DOHH2 (cell line): ENCODE data around the gene C1orf226.

Experiments used
- H3F3A ChIP-seq: fragments of 200-600 bp; sonication (generic), shearing (Covaris generic); 2 replicates; pipeline ENCODE4 v1.6.0; 2016; ENCODE audit warnings: antibody characterized with exemption, mild to moderate bottlenecking; ENCODE audit not compliant: control insufficient read depth, insufficient read depth
- H3K27ac ChIP-seq: fragments of 200-600 bp; sonication (generic); 2 replicates; pipeline ENCODE4 v1.5.1; 2014; ENCODE audit warnings: low read depth, mild to moderate bottlenecking, low read length, moderate library complexity
- H3K27me3 ChIP-seq: fragments of 200-600 bp; sonication (generic); 2 replicates; pipeline ENCODE4 v1.6.1; 2014; ENCODE audit warnings: mild to moderate bottlenecking, low read length, mixed read lengths; ENCODE audit not compliant: control insufficient read depth
- H3K36me3 ChIP-seq: fragments of 200-600 bp; sonication (generic); 2 replicates; pipeline ENCODE4 v1.6.1; 2014; ENCODE audit warnings: mild to moderate bottlenecking, low read length, moderate library complexity, mixed read lengths; ENCODE audit not compliant: control insufficient read depth
- H3K4me1 ChIP-seq: fragments of 200-600 bp; sonication (generic); 2 replicates; pipeline ENCODE4 v1.6.1; 2014; ENCODE audit warnings: mild to moderate bottlenecking, low read length, mixed read lengths; ENCODE audit not compliant: control insufficient read depth
- H3K4me2 ChIP-seq: fragments of 200-600 bp; sonication (generic); 2 replicates; pipeline ENCODE4 v1.6.0; 2014; ENCODE audit warnings: mild to moderate bottlenecking, low read length, moderate library complexity
- H3K4me3 ChIP-seq: fragments of 200-600 bp; sonication (generic); 2 replicates; pipeline ENCODE4 v1.5.1; 2014; ENCODE audit warnings: mild to moderate bottlenecking, low read length, mixed read lengths
- H3K79me2 ChIP-seq: fragments of 200-600 bp; sonication (generic); 2 replicates; pipeline ENCODE4 v1.6.1; 2014; ENCODE audit warnings: mild to moderate bottlenecking, low read length, mixed read lengths; ENCODE audit not compliant: control insufficient read depth
- H3K9me2 ChIP-seq: fragments of 200-600 bp; sonication (generic); replicated peaks from 2 replicates; pipeline ENCODE4 v1.6.1; 2014; ENCODE audit warnings: mild to moderate bottlenecking, low read length, mixed read lengths; ENCODE audit not compliant: control insufficient read depth
- H3K9me3 ChIP-seq: fragments of 200-600 bp; sonication (generic); 2 replicates; pipeline ENCODE4 v1.6.1; 2014; ENCODE audit warnings: antibody characterized with exemption, low read length, mixed read lengths; ENCODE audit not compliant: control insufficient read depth, insufficient read depth
- H4K20me1 ChIP-seq: fragments of 200-600 bp; sonication (generic); 2 replicates; pipeline ENCODE4 v1.6.0; 2014; ENCODE audit warnings: low read depth, mild to moderate bottlenecking, antibody characterized with exemption, low read length, moderate library complexity; ENCODE audit not compliant: control insufficient read depth, insufficient read depth
- CTCF ChIP-seq: fragments of 200-600 bp; sonication (generic); IDR thresholded peaks from one replicate; pipeline ENCODE4 v1.5.1; 2014; ENCODE audit warnings: antibody characterized with exemption, mild to moderate bottlenecking, low read depth, low read length; ENCODE audit not compliant: poor library complexity, severe bottlenecking
- EZH2phosphoT487 ChIP-seq: fragments of 200-600 bp; sonication (generic); IDR thresholded peaks from 2 replicates; pipeline ENCODE4 v1.6.1; 2017; ENCODE audit warnings: borderline replicate concordance, mild to moderate bottlenecking, antibody characterized with exemption, low read length, moderate library complexity, mixed read lengths

Gene C1orf226

GRCh38 chr1:162359523-162360236 is 21.8 kb upstream of the C1orf226 start:
- TF ChIP-seq EZH2phosphoT487 (no peak), CTCF (no peak)
- Histone ChIP-seq H3K27me3 (peaks cover 8% of the 10 kb centered on the region), H3K36me3 (no peaks in the 10 kb centered on the region)

DNA sequence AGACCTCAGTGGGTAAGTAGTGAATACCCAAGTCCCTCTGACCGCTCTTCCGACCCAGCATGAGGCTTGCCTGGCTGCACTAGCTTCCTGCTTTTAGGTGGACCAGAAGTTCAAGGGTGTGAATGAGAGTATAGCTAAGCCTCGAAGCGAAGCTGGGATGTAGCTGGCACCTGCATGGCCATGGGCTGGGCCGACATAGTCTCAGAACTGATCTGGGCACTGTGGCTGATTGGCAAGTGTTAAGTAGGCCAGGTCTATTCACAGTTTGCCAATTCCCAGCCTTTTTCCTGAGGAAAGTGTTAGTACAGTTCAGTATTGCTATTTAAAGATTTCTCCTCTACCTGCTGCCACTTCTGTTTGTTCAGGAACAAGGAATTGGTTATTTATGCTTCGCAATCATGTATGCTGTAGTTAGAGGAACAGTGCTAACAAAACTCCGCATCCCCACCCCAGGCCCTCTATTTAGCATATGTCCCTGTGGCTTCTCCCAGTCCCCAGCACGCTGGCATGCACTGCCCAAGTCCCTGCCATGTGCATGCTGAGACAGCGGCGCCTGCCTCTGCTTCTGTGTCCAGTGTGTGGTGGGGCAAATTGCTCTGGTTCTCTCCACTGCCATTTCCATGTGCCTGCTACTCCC is 21.2 kb upstream of the C1orf226 start:
- H3K36me3 ChIP-seq = no peaks in the 10 kb centered on the region
- no peaks in the 10 kb centered on the region for H4K20me1 ChIP-seq
- no peak overlapping the region for H3K27ac ChIP-seq
- no peaks in the 10 kb centered on the region for H3F3A ChIP-seq
- H3K27me3 ChIP-seq = peaks cover 8% of the 10 kb centered on the region
- no peaks in the 10 kb centered on the region for H3K9me3 ChIP-seq
- no peaks in the 10 kb centered on the region for H3K79me2 ChIP-seq
- TF ChIP-seq EZH2phosphoT487 (no peak), CTCF (no peak)
- H3K9me2 ChIP-seq = no peaks in the 10 kb centered on the region
- H3K4me3 ChIP-seq = no peak overlapping the region
- H3K4me1 ChIP-seq = no peaks in the 10 kb centered on the region
- H3K4me2 ChIP-seq = no peak overlapping the region

More at GRCh38 chr1:162359523-162360236, 21.8 kb upstream of the C1orf226 start:
- Histone ChIP-seq H3K9me2 (no peaks in the 10 kb centered on the region), H3K79me2 (no peaks in the 10 kb centered on the region), H3K4me1 (no peaks in the 10 kb centered on the region), H3K4me3 (no peak overlapping the region), H3K9me3 (no peaks in the 10 kb centered on the region), H3F3A (no peaks in the 10 kb centered on the region), H4K20me1 (no peaks in the 10 kb centered on the region), H3K4me2 (no peak overlapping the region), H3K27ac (no peak overlapping the region)

GRCh38 chr1:162360874-162361260 is 20.7 kb upstream of the C1orf226 start:
- no peaks in the 10 kb centered on the region for H3K9me2 ChIP-seq
- no peak overlapping the region for H3K27ac ChIP-seq
- TF ChIP-seq EZH2phosphoT487 = no peak
- TF ChIP-seq CTCF = no peak
- H3K27me3 ChIP-seq = peaks cover 8% of the 10 kb centered on the region
- H3K4me2 ChIP-seq = no peak overlapping the region
- no peaks in the 10 kb centered on the region for H3K36me3 ChIP-seq
- H3K9me3 ChIP-seq = no peaks in the 10 kb centered on the region
- no peak overlapping the region for H3K4me3 ChIP-seq
- no peaks in the 10 kb centered on the region for H3K4me1 ChIP-seq
- no peaks in the 10 kb centered on the region for H4K20me1 ChIP-seq
- H3K79me2 ChIP-seq = no peaks in the 10 kb centered on the region
- H3F3A ChIP-seq = no peaks in the 10 kb centered on the region
